Calu3 (cell line): ENCODE data around the gene NFE2L2. TPM values are rescaled to one million over a fixed set of nuclear protein-coding genes. Genes with fewer than 3 reads are reported as not detected.
A peak's percentile ranks its signal among the peaks of the same experiment; 100 is the strongest.
"Not testable (repeated sequence)": the region's sequence is repeated elsewhere in the genome, so short reads cannot be mapped to it uniquely, and the experiment has no call there.

Experiments used
- BruUV-seq: library from RNA; stranded (reverse); fragments of 400-500 nt; replicated peaks from 2 replicates; lab custom pipeline; 2021; lab: Mats Ljungman, UMichigan
- CTCF ChIA-PET: fragments of 300-600 bp; sonication (Branson Sonifier 250); formaldehyde crosslinking; loops from one replicate; lab custom pipeline; 2022; ENCODE audit warnings: antibody characterized with exemption; lab: Charles Lee
- DNase-seq: peaks from one replicate; pipeline ENCODE4 v3.0.0; 2022
- H3K27ac Mint-ChIP-seq: one replicate; pipeline ENCODE4 v1.8.0; 2022; ENCODE audit warnings: mixed read lengths; ENCODE audit not compliant: unreplicated experiment
- H3K27me3 Mint-ChIP-seq: one replicate; pipeline ENCODE4 v1.8.0; 2022; ENCODE audit warnings: mixed read lengths; ENCODE audit not compliant: unreplicated experiment
- H3K36me3 Mint-ChIP-seq: one replicate; pipeline ENCODE4 v1.8.0; 2022; ENCODE audit warnings: mild to moderate bottlenecking, moderate library complexity, mixed read lengths; ENCODE audit not compliant: insufficient read depth, unreplicated experiment
- H3K4me1 Mint-ChIP-seq: one replicate; pipeline ENCODE4 v1.8.0; 2022; ENCODE audit warnings: mild to moderate bottlenecking, low read depth, mixed read lengths; ENCODE audit not compliant: unreplicated experiment
- H3K4me3 Mint-ChIP-seq: one replicate; pipeline ENCODE4 v1.8.0; 2022; ENCODE audit warnings: mild to moderate bottlenecking, low read depth, moderate library complexity, mixed read lengths; ENCODE audit not compliant: unreplicated experiment
- H3K9me3 Mint-ChIP-seq: one replicate; pipeline ENCODE4 v1.8.0; 2022; ENCODE audit warnings: low read depth, mixed read lengths; ENCODE audit not compliant: unreplicated experiment
- CTCF ChIP-seq: fragments of 200-600 bp; IDR thresholded peaks from one replicate; pipeline ENCODE4 v1.8.0; 2022; ENCODE audit warnings: antibody characterized with exemption; ENCODE audit not compliant: unreplicated experiment
- intact Hi-C: fragments of 100-400 bp; cut with micrococcal nuclease; formaldehyde crosslinking; loops from one replicate; pipeline ENCODE4 v1.10.0; 2022; ENCODE audit not compliant: unreplicated experiment
- total RNA-seq: library from RNA; stranded (reverse); gene quantifications from 2 replicates; pipeline ENCODE4 v1.2.3, GENCODE V29; 2022

NFE2L2 gene
- total RNA-seq, 1 experiment from 2014 or later = 128 TPM

- Mint-ChIP-seq H3K36me3 (no peaks in the 10 kb centered on the region), H3K27me3 (no peaks in the 10 kb centered on the region), H3K4me1 (peaks cover 30% of the 10 kb centered on the region), H3K27ac (peak overlapping the region; percentile 67), H3K4me3 (no peak overlapping the region), H3K9me3 (no peaks in the 10 kb centered on the region)
- intact Hi-C loops = no loop called here
- DNase-seq = no peak
- BruUV-seq = no TSS peak
- TF ChIP-seq CTCF = no peak
- CTCF ChIA-PET = interaction anchor here (1.7 kb wide), 1 partner anchor 10 kb away, joined by 3 read pairs; no protein-coding TSS in a partner anchor
Measured at GRCh38 chr2:177188482-177189469, 75.8 kb downstream of the NFE2L2 start.

GRCh38 chr2:177187631-177188312, 76.8 kb downstream of the NFE2L2 start:
- CTCF ChIA-PET = interaction anchor here (1.7 kb wide), 1 partner anchor 11 kb away, joined by 3 read pairs; no protein-coding TSS in a partner anchor

GRCh38 chr2:177186038-177186437, 78.5 kb downstream of the NFE2L2 start:
- intact Hi-C loops = loop anchor here (2.0 kb wide), 1 partner anchor 27 kb away; the partner anchor contains the start of gene HNRNPA3

More at GRCh38 chr2:177187631-177188312, 76.8 kb downstream of the NFE2L2 start:
- H3K36me3 Mint-ChIP-seq = no peaks in the 10 kb centered on the region
- H3K27ac Mint-ChIP-seq = peak overlapping the region; percentile 67
- no TSS peak for BruUV-seq
- no peaks in the 10 kb centered on the region for H3K9me3 Mint-ChIP-seq
- peak overlapping the region; percentile 2 for H3K4me3 Mint-ChIP-seq
- H3K27me3 Mint-ChIP-seq = no peaks in the 10 kb centered on the region
- intact Hi-C loops = loop anchor here (2.0 kb wide), 1 partner anchor 25 kb away; the partner anchor contains the start of gene HNRNPA3
- peak; percentile 65 for DNase-seq
- H3K4me1 Mint-ChIP-seq = peaks cover 30% of the 10 kb centered on the region
- no peak for TF ChIP-seq CTCF

GRCh38 chr2:177184606-177185005, 79.9 kb downstream of the NFE2L2 start:
- H3K36me3 Mint-ChIP-seq = no peaks in the 10 kb centered on the region
- no peaks in the 10 kb centered on the region for H3K9me3 Mint-ChIP-seq
- H3K4me3 Mint-ChIP-seq = no peak overlapping the region
- TF ChIP-seq CTCF = no peak
- intact Hi-C loops = no loop called here
- DNase-seq = no peak
- H3K27me3 Mint-ChIP-seq = no peaks in the 10 kb centered on the region
- H3K4me1 Mint-ChIP-seq = peaks cover 30% of the 10 kb centered on the region
- CTCF ChIA-PET = interaction anchor here (0.7 kb wide), 1 partner anchor 79 kb away, joined by 5 read pairs; no protein-coding TSS in a partner anchor
- no TSS peak for BruUV-seq
- no peak overlapping the region for H3K27ac Mint-ChIP-seq

More at GRCh38 chr2:177186038-177186437, 78.5 kb downstream of the NFE2L2 start:
- BruUV-seq, H3K4me3 Mint-ChIP-seq, DNase-seq, CTCF ChIA-PET, H3K27me3 Mint-ChIP-seq, H3K9me3 Mint-ChIP-seq, H3K36me3 Mint-ChIP-seq, H3K27ac Mint-ChIP-seq: not testable (repeated sequence)
- peaks cover 30% of the 10 kb centered on the region for H3K4me1 Mint-ChIP-seq
